Ishikawa (cell line): ENCODE data around the gene GNAI1.

Experiments
- CEBPB ChIP-seq: IDR thresholded peaks from 2 replicates; pipeline ENCODE4 v1.6.1; 2012
- CREB1 ChIP-seq: IDR thresholded peaks from 2 replicates; pipeline ENCODE4 v1.6.1; 2012; ENCODE audit warnings: low read depth
- EGR1 ChIP-seq: IDR thresholded peaks from 2 replicates; pipeline ENCODE4 v1.6.1; 2012
- EP300 ChIP-seq: IDR thresholded peaks from 2 replicates; pipeline ENCODE4 v1.6.1; 2012; ENCODE audit warnings: borderline replicate concordance
- FOXM1 ChIP-seq: IDR thresholded peaks from 2 replicates; pipeline ENCODE4 v1.6.1; 2012; ENCODE audit warnings: low read depth, borderline replicate concordance
- MAX ChIP-seq: IDR thresholded peaks from 2 replicates; pipeline ENCODE4 v1.6.1; 2012
- NFIC ChIP-seq: IDR thresholded peaks from 2 replicates; pipeline ENCODE4 v1.6.1; 2012
- RAD21 ChIP-seq: IDR thresholded peaks from 2 replicates; pipeline ENCODE4 v1.6.1; 2012; ENCODE audit warnings: low read depth
- REST ChIP-seq: IDR thresholded peaks from 2 replicates; pipeline ENCODE4 v1.6.1; 2012; ENCODE audit warnings: low read depth, mild to moderate bottlenecking
- TAF1 ChIP-seq: IDR thresholded peaks from 2 replicates; pipeline ENCODE4 v1.6.1; 2012; ENCODE audit warnings: low read depth, mild to moderate bottlenecking
- TCF12 ChIP-seq: IDR thresholded peaks from 2 replicates; pipeline ENCODE4 v1.6.1; 2012; ENCODE audit warnings: low read depth
- TEAD4 ChIP-seq: IDR thresholded peaks from 2 replicates; pipeline ENCODE4 v1.6.1; 2012
- USF1 ChIP-seq: IDR thresholded peaks from 2 replicates; pipeline ENCODE4 v1.6.1; 2012
- YY1 ChIP-seq: IDR thresholded peaks from 2 replicates; pipeline ENCODE4 v1.6.1; 2012; ENCODE audit warnings: low read depth
- ZBTB7A ChIP-seq: IDR thresholded peaks from 2 replicates; pipeline ENCODE4 v1.6.1; 2012; ENCODE audit warnings: low read depth

GNAI1 gene

GRCh38 chr7:80208700-80209099 lies 74.1 kb downstream of the GNAI1 start:
- TF ChIP-seq TCF12 (no peak), REST (no peak), EP300 (no peak), CREB1 (no peak), CEBPB (no peak), RAD21 (no peak), TEAD4 (no peak), EGR1 (no peak), TAF1 (no peak), ZBTB7A (no peak), NFIC (no peak)

GRCh38 chr7:80210400-80210799 lies 75.8 kb downstream of the GNAI1 start:
- TF ChIP-seq TAF1, result no peak
- TF ChIP-seq EP300, result no peak
- TF ChIP-seq TEAD4, result no peak
- no peak for TF ChIP-seq MAX
- no peak for TF ChIP-seq REST
- TF ChIP-seq CEBPB, result no peak
- TF ChIP-seq EGR1, result no peak
- no peak for TF ChIP-seq USF1
- TF ChIP-seq RAD21, result no peak
- TF ChIP-seq CREB1, result no peak
- TF ChIP-seq NFIC, result no peak
- no peak for TF ChIP-seq ZBTB7A
- no peak for TF ChIP-seq FOXM1
- TF ChIP-seq TCF12, result no peak
- TF ChIP-seq YY1, result no peak

- TF ChIP-seq EGR1 (no peak), REST (no peak), TAF1 (no peak), NFIC (no peak), YY1 (no peak), CEBPB (no peak), USF1 (no peak), CREB1 (no peak), FOXM1 (no peak), ZBTB7A (no peak), TEAD4 (no peak), EP300 (no peak), MAX (no peak), TCF12 (no peak), RAD21 (no peak)
Observed at GRCh38 chr7:80213814-80214213, 79.2 kb downstream of the GNAI1 start.

GRCh38 chr7:80215734-80216133 lies 81.1 kb downstream of the GNAI1 start:
- TF ChIP-seq USF1 (no peak), YY1 (no peak), CEBPB (no peak), RAD21 (no peak), EGR1 (no peak), ZBTB7A (no peak), REST (no peak), NFIC (no peak), EP300 (no peak), MAX (no peak), TAF1 (no peak), CREB1 (no peak), TEAD4 (no peak), TCF12 (no peak), FOXM1 (no peak)
